DMS53 (cell line): ENCODE results near the gene DBNDD2.

Source experiments
- DNase-seq: peaks from one replicate; lab custom pipeline; 2025; lab: John Stamatoyannopoulos, UW

Gene DBNDD2

DNA sequence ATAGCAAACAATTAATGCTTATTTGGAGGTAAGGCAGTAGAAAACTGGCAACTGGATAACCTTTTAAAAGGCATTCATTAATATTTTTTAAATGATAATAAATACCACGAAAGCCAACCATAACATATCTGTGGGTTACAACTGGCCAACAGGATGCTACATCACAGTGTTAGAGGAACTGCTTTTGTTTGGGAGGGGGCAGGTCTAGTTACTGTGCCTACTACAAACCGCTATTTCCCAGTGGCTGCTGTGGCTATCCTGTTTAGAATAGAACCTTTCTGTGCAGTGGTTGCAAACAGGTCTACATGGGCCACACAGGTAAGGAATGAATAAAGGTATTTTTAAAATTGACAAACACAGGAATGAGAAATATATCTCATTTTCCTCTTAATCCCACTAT, 8.8 kb downstream of the DBNDD2 start:
- no peak for DNase-seq

DNA sequence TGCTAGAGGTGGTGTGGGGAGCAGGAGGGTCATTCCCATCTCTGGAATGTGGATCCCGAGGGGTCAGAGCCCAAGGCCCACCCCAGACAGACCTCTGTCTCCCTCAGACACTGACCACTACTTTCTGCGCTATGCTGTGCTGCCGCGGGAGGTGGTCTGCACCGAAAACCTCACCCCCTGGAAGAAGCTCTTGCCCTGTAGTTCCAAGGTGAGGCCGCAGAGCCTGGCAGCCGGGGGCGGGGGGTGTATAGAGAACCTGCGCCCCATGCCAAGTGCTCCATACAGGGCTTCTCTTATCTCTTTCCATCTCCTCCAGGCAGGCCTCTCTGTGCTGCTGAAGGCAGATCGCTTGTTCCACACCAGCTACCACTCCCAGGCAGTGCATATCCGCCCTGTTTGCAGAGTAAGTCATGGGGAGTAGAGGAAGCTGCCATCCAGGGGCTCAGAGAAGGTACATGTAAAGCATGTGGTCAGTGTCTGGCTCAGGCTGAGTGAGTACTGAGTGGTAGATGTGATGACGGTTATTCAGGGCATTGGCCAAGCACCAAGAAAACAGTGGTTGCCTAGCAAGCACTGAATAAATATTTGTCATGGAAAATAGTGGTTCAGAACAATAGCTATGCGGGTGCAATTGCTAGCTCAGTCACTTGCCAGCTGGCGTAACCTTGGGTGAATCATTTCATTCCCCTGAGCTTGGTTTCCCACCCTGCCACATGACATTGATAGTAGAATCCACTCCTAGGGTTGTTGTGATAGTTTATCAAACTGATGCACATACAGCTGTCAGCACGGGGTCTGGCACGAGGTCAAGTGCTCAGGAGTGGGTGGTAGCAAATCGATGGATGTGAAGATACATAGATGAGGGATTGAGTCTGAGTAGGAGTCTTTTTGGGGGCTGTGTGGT, 11.4 kb downstream of the DBNDD2 start:
- peak; percentile 100 for DNase-seq

DNA sequence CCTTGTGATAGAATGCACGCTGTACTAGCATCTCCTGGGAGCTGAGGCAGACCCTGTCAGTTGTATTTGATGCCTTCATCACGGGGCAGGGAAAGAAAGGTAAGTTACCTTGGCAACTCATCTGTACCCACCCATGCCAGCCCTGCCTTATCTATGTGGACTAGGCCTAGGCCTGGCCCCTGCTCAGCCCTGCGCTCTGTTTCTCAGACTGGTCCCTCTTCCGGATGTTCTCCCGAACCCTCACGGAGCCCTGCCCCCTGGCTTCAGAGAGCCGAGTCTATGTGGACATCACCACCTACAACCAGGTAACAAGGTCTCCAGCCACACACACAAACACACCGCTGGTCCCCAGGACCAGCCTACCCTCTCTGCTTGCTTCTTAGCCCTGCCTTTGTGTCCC, 12.0 kb downstream of the DBNDD2 start:
- no peak for DNase-seq

DNA sequence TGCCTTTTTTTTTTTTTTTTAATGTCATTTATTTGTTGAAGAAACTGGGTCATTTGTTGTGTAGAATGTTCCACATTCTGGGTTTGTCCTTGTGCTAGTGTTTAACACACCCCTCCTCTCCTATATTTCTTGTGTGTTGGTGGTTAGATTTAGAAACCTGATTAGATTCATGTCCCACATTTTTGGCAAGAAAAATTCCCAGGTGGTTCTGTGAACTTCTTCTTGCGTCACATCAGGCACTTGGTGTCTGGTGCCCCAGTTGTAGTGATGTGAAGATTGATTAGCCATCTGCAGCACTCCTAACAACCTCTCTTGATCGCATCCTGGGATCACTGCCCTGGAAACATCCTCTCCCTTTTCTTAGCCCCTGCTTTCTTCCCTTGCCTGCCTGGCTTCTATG, 15.6 kb downstream of the DBNDD2 start:
- DNase-seq, result no peak

DNA sequence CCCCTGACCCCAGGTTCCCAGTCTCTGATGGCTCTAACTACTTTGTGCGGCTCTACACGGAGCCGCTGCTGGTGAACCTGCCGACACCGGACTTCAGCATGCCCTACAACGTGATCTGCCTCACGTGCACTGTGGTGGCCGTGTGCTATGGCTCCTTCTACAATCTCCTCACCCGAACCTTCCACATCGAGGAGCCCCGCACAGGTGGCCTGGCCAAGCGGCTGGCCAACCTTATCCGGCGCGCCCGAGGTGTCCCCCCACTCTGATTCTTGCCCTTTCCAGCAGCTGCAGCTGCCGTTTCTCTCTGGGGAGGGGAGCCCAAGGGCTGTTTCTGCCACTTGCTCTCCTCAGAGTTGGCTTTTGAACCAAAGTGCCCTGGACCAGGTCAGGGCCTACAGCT, 17.5 kb downstream of the DBNDD2 start:
- DNase-seq, result no peak

DNA sequence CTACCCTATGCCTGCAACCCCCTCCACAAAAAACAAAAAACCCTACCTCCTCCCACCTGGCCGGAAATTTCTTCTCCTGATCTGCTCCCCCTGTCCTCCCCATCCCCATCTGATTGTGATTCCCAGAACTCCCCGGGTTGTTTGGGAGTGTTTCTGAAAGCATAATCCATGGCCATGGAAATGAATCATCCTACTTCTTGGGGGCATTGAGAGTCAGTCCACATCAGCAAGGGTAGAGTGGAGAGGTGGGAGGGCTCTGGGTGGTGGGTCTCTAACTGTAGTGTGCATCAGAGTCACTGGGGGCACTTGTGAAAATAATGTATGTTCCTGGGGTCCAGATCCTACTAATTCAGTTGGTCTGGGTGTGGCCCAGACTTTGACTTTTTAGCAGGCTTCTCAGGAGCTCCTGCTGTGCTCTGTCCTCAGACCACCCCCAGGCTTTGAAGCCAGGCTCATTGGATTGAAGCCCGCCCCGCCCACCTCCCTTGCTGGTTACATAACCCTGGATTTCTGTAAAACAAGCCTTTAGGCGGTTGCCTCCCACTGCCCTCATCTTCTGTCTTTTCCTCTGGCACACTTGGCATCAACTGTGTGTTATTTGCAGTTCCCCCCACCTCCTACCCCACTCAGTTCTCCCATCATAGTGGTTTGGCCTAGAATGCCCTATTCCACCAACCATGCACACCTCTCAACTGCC, 18.4 kb downstream of the DBNDD2 start:
- no peak for DNase-seq

DNA sequence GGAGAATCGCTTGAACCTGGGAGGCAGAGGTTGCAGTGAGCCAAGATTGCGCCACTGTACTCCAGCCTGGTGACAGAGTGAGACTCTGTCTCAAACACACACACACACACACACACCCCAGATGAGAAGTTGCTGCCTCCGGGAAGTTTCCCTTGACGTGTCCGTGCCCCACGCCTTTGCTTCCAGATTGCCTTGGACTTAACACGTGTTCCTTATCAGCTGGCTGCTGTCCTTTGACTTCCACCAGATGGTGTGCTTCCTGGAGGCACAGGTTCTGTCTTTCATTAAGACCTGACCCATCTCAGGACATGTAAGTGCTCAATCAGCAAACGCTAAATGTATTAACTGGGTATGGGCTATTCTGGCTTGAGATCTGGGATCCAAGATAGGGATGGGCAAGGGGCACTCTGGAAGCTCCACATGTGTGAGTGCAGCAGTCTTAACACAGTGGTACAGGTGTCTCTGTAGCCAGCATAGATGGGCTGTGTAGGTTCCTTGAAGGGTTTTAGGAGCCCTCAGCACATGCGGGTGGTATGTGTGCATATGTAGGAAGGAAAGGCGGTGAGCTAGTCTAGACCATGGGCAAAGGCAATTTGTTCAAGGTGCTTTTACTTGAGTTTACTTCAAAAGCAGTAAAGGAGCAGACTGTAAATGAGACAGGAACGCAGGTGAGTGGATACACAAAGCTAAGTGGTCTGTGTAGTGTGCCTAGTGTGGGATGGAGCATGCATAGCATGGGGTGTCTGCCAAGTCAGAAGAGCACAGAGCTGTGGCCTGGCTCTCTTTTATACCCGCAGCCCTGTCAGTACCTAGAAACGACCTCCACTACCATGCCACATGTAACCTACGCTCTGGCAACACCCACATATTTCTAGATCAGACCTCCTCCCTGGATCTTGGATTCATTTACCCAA, 19.4 kb downstream of the DBNDD2 start:
- DNase-seq, result no peak

DNA sequence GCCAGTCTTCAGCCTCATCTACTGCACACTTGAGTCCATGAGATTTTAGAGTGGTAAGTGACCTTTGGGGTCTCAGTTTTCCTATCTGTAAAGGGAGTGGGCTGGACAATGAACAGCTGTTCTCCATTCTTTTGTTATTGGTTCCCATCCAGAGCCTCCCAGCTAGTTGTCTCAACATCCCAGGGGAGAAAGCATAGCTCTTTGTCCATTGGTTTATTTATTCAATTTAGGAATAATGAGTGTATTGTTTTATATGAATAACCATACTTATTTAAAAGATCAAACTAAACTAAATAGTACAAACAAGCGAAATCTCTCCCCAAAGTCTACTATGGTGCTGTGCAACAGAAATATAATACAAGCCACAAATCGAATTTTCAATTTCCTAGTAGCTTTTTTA, 21.5 kb downstream of the DBNDD2 start:
- no peak for DNase-seq

DNA sequence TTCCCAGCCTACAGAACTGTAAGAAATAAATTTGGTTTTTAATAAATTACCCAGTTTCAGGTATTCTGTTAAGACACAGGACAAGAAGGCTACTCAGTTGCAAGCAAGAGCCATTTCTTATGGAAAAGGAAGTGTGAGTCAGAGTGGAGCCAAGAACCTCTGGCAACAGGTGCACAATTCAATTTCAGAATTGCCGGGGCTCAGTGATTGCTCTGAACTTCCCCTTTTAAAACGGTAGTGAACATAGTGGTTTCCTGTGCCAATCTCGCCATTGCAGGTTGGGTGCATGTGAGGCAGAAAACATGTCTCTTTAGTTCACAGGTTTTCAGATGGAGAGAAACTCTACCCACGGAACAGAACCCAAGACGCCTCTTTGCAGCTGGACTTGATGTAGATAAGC, 24.2 kb downstream of the DBNDD2 start:
- no peak for DNase-seq

DNA sequence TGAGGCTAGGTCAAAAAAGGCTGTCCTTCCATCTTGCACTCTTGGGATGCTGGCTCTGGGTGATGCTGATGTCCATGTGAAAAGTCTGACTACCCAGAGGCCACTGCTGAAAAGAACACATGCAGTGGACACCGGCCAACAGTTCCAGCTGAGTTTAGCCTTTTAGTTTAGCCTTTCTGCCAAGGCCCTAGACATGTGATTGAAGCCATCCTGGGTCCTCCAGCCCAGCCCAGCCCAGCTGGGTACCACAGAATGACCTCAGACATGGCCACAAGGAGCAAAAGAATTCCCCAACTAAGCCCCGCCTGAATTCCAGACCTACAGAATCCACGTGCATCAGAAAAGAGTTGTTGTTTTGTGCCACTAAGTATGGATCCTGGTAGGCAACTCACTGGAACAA, 25.2 kb downstream of the DBNDD2 start:
- DNase-seq, result no peak

DNA sequence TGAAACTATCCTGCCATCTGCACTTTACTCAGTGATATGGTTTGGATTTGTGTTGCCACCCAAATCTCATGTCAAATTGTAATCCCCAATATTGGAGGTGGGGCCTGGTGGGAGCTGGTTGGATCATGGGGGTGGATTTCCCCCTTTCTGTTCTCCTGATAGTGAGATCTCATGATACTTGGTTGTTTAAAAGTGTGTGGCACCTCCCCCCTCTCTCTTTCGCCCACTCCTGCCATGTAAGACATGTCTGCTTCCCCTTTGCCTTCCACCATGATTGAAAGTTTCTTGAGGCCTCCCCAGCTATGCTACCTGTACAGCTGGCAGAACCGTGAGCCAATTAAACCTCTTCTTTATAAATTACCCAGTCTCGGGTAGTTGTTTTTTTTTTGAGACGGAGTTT, 25.9 kb downstream of the DBNDD2 start:
- DNase-seq, result no peak

DNA sequence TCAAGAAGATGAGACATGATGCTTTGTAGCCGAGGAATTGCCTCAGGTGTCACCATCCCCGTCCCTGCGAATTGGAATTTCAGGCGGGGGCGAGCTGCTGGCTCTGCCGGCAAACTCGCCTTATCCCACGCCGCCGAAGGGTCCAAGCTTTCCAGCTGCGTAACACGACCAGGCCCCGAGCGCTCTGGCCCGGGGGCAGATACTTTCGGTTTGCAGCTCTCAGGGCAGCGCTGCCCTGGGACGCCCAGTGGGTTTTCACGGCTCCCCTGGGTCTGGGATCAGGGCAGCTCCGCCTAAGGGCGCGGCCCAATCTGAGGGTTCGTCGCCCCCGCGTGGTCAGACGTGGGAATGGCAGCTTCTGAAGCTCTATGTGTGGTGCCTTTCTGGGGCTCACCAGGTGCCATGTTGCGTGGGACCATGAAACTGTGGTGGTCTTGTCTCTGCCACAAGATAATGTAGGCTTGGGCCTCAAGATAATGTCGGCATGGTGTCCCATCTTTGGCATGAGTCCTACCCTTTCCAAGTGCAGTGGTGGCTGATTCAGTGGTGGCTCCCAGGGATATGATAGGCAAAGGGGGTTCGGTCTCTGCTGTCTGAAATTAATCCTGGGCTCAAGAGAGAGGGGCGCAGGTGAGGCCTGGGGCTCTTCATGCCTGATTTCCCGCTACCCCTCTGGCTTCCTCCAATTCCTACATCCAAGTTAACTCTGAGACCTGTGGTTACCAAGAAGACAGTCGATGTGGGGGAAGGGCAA, 28.8 kb downstream of the DBNDD2 start:
- DNase-seq, result peak; percentile 95

DNA sequence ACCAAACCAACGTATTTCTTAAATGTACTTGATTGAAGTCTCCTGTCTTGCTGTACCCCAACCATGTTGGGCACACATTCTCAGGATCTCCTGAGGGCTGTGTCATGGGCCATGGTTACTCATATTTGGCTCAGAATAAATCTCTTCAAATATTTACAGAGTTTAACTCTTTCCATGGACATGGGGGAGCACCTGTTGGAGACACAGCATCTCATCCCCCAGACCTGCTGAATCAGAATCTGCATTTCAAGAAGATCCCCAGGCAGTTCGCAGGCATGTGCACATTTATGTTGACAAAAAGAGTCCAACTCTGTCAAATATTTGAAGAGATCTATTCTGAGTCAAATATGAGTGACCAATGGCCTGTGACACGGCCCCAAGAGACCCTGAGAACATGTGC, 32.3 kb downstream of the DBNDD2 start:
- DNase-seq, result no peak

DNA sequence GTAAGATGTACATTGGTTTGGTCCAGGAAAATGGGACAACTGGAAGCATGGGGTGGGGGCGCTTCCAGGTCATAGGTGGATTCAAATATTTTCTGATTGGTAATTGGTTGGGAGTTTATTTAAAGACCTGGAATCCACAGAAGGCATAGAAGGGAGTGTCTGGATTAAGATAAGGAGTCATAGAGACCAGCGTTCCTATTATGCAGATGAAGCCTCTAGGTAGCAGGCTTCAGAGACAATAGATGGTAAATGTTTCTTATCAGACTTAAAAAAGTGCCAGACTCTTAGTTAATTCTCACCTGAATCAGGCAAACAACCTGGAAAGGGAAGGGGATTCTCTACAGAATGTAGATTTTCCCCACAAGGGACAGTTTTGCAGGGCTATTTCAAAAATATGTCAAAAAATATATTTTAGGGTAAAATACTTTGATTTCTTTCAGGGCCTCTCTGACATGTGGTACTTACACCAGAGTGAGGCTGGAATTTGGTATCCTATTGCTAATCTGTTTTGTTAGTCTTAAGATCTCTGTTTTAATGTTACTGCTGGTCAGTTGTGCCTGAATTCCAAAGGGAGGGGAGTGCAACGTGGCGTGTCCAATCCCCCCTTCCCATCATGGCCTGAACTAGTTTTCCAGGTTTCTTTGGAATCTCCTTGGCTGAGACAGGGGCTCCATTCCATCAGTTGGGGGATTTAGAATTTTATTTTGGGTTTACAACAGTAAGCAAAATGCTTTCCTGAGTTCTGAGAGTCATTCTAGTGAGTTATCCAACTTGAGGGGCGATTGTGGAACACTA, 33.0 kb downstream of the DBNDD2 start:
- DNase-seq, result no peak

DNA sequence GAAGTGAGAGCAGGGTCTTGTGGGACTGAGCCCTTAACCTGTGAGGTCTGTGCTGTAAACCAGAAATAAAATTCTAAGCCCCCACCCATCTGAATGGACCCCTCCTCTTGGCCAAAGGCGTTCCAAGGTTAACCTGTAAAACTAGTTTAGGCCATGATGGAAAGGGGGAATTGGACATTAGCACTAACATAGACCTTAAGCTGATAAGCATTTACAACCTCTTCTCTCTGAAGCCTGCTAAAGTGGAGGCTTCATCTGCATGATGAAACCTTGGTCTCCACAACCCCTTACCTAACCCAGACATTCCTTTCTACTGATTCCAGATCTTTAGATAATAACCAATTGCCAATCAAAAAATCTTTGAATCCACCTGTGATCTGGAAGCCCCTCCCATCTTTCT, 33.7 kb downstream of the DBNDD2 start:
- no peak for DNase-seq

DNA sequence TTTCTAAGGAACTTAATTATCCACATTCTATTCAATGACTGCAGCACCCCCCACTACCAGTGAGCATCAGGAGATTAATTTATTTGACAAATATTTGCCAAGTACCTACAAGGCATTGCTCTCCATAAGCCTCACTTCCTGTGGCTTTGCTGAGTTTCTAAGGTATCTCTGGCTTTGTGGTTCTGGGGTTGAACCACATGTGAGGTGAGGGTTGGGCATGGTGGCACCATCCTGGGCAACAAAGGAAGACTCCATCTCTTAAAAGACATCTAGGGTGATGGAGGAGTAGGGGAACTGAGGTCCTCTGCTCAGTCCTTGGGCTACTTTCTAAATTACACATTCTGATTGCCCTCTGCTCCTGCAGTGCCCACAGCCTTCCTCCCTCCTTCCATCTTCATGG, 36.0 kb downstream of the DBNDD2 start:
- DNase-seq, result peak; percentile 32

DNA sequence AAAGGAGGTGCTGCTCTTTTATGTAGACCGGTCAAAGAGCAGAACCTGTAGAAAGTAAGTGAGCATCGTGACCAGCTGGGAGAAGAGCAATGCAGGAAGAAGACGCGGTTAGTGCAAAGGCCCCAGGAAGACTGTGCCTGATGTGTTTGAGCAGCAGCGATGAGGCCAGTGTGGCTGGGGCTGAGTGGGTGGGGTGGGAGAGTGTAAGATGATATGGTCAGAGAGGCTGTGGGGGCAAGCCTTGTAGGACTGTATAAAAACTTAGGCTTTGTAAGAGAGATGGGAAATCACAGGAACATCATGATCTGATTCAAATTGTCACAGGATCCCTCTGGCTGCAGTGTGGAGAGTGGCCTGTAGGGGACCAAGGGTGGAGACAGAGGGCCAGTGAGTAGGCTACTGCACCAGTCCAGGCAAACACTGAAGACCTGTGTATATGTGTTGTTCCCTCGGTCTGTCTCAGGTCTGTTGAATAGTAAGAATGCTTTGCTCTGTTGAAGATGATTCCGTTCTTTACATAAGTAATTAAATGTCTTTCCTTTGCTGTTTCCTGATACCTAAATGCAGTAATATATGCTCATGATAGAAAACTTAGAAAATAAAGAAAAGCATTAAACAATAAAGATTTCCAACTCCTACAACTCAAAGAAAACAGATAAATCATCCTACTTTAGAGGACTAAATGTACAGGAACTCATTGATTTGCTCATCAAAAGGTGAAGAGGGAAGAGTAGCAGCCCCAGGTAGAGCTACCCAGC, 37.9 kb downstream of the DBNDD2 start:
- DNase-seq, result peak; percentile 77

DNA sequence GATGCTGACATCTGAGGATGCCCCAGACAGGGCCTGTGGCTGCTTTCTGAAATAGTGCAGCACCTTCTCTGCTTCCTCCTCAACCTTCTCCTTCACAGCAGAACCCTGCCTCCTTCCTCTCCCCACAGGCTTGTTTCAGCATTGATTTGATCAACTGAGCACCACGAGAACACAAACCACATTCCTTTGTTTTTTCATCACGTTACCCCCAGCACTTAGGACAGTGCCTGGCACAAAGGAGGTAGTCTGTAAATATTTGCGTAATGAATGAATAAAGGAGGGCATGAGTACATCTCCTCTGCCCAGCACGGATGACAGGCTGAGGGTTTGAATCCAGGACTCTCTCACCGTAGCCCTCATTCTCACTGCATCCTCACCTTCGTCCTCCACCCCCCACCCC, 40.2 kb downstream of the DBNDD2 start:
- DNase-seq, result peak; percentile 45

DNA sequence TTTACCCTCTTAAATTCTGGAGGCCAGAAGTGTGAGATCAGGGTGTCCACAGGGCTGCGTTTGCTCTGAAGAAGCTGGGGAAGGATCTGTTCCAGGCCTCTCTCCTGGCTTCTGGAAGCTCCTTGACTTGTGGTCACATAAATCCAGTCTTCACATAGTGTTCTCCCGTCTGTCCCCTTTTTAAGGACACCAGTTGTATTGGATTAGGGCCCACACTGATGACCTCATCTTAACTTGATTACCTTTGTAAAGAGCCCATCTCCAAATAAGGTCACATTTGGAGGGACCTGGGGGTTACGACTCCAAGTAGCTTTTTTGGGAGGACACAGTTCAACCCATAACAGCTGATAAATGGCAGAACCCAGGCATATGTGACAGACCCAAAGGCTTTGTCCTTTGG, 41.4 kb downstream of the DBNDD2 start:
- no peak for DNase-seq
